ENCODE results near the gene HDAC1.
A peak's percentile ranks its signal among the peaks of the same experiment; 100 is the strongest.
"Not testable (repeated sequence)": the region's sequence is repeated elsewhere in the genome, so short reads cannot be mapped to it uniquely, and the experiment has no call there.

HDAC1 gene

GRCh38 chr1:32351399-32352238, 59.7 kb downstream of the HDAC1 start:
- DNase-seq: peak; percentile 89

GRCh38 chr1:32352239-32352745, 60.4 kb downstream of the HDAC1 start:
- DNase-seq: no peak

DNA sequence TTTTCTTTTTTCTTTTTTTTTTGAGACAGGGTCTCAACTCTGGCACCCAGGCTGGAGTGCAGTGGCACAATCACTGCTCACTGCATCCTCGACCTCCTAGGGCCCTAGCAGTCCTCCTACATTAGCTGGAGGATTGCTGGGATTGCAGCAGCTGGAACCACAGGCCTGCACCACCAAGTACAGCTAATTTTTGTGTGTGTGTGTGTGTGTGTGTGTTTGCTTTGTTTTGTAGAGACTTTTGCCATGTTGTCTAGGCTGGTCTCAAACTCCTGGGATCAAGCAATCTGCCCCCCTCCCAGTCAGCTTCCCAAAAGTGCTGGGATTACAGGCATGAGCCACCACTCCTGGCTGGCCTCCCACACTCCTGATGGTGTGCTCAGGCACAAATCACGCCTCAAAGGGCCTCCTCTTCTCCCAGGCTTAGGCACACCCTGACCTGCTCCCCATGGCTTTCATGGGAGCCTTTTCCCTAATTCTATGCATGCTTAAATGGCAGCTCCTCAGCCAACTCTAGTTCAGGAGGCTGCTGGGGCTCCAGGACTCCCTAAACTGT, 61.0 kb downstream of the HDAC1 start:
- no peak for DNase-seq

- DNase-seq: no peak
Observed at GRCh38 chr1:32353431-32353830, 61.5 kb downstream of the HDAC1 start.

GRCh38 chr1:32353886-32354570, 62.1 kb downstream of the HDAC1 start:
- DNase-seq: no peak

- DNase-seq: not testable (repeated sequence)
Observed at GRCh38 chr1:32355778-32356177, 63.9 kb downstream of the HDAC1 start.

DNA sequence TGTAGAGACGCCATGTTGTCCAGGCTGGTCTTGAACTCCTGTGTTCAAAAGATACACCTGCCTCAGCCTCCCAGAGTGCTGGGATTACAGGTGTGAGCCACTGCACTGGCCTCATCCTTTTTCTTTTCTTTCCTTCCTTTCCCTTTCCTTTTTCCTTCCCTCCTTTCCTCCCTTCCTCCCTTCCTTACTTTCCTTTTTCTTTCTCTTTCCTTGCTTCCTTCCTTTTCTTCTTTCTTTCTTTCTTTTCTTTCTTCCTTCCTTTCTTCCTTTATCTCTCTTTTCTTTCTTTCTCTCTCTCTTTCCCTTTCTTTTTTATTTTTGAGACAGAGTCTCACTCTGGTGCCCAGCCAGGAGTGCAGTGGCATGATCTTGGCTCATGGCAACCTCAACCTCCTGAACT, 64.6 kb downstream of the HDAC1 start:
- no peak for DNase-seq

DNA sequence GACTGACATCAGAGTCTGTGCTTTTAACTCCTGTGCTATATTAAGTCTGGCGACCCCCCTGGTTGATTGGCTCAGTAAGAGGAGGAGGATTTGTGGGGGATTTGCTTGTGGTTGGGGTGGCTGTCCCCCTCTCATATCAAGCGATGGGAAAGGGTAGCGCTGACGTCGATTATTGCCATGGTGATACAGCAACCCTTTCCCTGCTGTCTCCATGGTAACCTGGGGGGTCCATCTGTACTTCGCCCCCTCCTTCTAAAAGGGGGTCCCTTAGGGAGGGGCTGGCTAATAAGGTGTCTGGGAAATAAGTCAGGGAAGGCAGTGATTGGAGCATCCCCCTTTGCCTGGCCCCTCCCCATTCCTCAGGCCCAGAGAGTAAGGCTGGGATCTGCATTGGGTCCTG, 65.7 kb downstream of the HDAC1 start:
- no peak for DNase-seq

- no peak for DNase-seq
Observed at GRCh38 chr1:32358435-32358834, 66.6 kb downstream of the HDAC1 start.

DNA sequence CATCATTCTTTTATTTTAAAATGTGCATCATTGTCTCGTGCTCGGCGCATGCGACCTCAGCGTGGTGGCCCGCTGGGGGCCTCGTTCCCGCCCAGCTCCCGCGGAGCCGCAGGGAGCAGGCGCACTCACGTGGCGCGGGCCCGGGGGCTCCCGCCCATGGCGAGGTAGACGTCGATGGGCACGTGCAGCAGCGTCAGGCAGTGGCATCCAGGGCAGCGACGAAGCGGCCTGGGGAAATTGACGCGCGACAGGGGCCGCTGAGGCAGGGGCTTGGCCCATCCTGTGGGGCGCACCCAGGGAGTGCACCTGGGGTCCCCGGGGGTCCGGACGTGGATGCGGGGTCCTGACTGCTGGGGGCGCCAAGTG, 69.4 kb downstream of the HDAC1 start:
- no peak for DNase-seq

GRCh38 chr1:32361674-32362473, 70.0 kb downstream of the HDAC1 start:
- no peak for DNase-seq

DNA sequence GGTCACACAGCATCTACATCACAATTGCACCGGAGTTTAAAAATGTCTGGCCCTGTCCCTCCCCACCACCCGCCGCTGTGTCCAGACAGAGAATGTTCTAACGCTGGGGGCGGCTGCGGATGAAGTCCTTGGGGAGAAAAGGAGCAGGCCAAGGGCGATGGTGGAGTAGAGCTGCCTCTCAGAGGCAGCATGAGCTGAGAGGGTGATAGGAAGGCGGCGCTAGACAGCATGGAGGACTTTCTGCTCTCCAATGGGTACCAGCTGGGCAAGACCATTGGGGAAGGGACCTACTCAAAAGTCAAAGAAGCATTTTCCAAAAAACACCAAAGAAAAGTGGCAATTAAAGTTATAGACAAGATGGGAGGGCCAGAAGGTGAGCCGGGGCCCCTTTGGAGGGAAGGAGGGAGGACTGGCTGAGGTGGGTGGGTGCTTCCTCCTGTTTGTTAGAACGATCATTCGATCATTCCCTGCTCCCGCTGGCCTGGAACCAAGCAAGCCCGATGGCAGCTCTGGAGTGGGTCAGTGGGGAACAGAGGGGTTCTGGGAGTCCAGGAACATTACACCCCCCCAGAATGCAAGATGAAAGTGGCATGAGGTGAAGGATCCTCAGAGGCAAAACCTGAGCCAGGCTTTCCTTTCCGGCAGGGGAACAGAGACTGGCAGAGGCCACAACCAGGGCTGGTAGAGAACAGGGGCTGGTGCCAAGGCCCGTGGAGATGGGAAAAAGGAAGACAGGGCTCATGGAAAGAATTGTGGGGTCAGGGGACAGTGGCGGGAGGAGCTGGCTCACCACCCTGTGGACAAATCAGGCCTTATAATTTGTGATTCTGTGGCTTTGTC, 70.8 kb downstream of the HDAC1 start, which contains the start of the genes FAM229A and TSSK3:
FAM229A (minus strand) TSS at position 12 of the 840 bp plus-strand sequence. CDS start 394 bp downstream, outside the sequence.
TSSK3 (plus strand) TSS at position 66 of the 840 bp plus-strand sequence; CDS start at position 229, 163 bp downstream.
- DNase-seq: no peak

- no peak for DNase-seq
Observed at GRCh38 chr1:32363713-32364112, 71.8 kb downstream of the HDAC1 start.

DNA sequence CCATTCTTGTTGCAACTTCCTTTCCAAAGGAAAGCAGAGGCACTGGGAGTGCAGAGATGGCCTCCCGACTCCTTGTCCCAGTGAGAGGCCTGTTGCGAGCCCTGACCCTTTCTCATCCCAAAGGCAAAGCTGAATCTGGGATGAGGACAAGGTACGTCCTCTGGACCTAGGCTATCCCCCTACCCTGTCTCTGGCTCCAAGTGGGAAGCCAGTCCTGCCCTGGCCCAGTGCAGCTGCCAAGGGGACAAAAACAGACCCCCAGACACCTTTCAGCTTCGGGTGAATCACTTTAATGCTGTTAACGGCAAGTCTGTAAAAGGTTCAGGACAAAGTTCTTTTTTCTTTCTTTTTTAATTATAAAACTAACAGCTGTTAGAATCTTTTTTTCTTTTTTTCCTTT, 73.0 kb downstream of the HDAC1 start:
- no peak for DNase-seq

GRCh38 chr1:32365445-32365844, 73.6 kb downstream of the HDAC1 start:
- DNase-seq: no peak

GRCh38 chr1:32367912-32368635, 76.2 kb downstream of the HDAC1 start:
- no peak for DNase-seq

GRCh38 chr1:32372149-32372756, 80.4 kb downstream of the HDAC1 start:
- peak; percentile 42 for DNase-seq

DNA sequence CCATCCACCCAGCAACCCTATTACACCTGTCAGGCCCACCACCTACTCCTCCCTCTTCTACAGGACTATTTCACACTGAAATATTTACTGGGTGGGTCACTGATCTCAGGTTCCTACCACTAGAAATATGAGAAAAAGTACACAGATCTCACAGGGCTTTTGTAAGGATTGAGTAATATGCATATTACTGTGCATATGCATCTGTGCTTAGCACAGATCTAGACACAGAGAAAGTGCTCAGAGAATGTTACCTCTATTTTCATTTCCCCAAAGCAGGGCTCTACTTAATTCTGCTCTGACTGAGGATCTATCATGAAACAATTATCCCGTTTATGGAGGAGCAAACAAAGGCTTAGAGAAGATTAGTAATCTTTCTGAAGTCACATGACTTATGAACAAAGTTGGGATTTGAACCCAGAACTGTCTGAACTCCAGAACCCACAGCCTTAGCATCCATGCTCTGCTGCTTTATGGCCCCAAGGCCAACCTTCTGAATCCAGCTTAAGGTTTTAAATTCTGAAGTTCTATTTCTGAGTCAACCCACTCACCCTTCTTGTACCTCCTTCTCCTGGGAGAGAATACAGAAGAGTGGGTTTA, 82.2 kb downstream of the HDAC1 start:
- DNase-seq: no peak

DNA sequence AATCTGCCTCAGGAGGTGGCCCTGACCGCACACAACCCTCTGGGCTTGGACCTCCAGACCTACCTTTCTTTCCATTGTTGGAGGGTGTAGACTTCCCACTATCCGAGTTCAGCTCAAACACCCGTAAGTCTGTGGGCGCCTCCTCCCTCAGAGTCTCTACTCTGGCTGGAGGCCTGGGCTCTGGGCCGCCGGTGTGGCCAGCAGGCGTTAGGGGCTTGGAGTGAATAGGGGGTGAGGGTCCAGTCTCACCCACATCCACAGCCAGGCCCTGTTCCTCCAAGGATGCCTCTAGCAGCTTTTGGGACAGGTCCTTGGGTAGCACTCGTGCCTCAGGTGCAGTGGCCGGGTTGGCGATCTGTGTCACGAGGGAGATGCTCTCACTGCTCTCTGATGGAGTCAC, 84.3 kb downstream of the HDAC1 start:
- no peak for DNase-seq

All from effector CD4-positive, alpha-beta T cell (primary cell).